ACHN (cell line): ENCODE measurements around the gene RIPOR2.
"Not testable (repeated sequence)": the region's sequence is repeated elsewhere in the genome, so short reads cannot be mapped to it uniquely, and the experiment has no call there.

ENCODE experiments used
- DNase-seq: peaks from one replicate; pipeline ENCODE4 v3.0.0-alpha.2; 2015
- in situ Hi-C: cut with HindIII; loops from 2 replicates; pipeline ENCODE4 v1.10.0; 2017; ENCODE audit warnings: low sequenced_read_pairs, low pct_ligation_motif_present, low pct_unique_long_range_greater_than_20kb

Gene RIPOR2

DNA sequence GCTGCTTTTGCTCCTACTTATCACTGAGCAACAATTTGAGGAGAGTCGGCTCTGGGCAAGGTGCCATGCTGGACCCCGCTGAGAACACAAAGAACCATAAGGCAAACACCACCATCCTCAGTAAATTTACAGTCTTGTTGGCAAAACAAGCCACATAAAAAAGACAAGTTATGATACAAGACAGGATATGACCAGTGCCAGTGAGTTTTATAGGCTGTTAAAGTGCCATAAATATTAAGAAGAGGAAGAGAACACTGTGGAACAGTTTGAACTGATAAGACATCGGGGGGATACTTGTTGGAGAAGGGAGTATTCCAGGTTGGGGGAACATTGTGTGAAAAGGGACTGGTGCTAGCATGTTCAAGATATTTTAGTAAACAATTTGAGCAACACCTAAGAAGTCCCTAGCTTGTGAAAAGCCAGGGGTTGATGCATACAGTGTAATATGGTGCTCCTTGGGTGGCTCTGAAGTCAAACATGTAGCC, 25.3 kb upstream of the RIPOR2 start:
- DNase-seq, result no peak
- in situ Hi-C loops, result no loop called here

DNA sequence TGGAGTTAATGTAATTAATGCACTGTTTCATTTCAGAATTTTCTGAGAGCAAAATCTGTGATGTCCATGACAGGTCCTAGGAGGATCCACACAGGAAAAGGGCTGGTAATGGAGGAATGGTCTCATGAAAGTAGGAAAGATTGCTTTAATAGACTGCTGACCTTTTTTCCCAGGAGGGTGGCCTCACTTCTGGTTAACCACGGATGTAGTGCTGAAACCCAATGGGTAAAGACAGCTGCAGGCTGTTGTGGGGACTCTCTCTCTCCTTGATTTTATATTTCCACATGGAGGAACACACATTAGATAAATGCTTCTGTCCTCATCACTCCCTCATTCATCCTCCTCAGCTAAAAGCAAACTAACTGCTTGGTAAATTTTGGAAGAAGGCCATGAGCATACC, 23.6 kb upstream of the RIPOR2 start:
- in situ Hi-C loops, result no loop called here
- DNase-seq, result no peak

DNA sequence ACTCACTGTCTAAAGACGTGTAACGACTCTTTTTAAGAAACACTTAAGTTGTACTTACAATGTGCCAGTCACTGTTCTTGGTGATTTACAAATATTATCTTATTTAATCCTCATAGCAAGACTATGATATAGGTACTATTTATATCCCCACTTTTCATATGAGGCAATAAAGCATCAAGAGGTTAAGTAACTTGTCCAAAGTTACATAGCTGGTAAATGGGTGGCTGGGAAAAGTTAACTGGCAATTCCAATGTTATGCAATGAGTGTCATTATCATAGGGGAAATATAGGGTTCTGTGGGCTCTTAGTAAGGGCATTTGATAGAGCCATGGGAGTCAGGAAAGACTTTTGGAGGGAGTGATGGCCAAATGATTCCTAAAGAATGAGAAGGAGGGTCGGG, 21.4 kb upstream of the RIPOR2 start:
- DNase-seq, result no peak
- in situ Hi-C loops, result no loop called here

DNA sequence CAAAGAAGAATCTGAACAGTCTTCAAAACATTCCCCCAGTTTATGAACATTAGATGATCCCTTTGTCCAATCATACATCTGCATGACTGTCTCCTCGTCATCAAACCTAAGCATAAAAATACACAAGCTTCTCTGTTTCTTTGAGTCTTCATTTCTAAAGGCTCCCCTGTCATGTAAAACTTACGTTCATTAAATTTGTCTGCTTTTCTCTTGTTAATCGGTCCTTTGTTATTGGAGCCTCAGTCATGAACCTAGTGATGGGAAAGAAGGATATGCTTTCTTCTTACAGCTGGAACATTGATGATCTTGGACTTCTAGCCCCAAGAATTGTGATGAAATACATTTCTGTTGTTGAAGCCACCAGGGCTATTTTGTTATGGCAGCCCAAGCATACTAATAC, 18.0 kb upstream of the RIPOR2 start:
- in situ Hi-C loops, result no loop called here
- no peak for DNase-seq

DNA sequence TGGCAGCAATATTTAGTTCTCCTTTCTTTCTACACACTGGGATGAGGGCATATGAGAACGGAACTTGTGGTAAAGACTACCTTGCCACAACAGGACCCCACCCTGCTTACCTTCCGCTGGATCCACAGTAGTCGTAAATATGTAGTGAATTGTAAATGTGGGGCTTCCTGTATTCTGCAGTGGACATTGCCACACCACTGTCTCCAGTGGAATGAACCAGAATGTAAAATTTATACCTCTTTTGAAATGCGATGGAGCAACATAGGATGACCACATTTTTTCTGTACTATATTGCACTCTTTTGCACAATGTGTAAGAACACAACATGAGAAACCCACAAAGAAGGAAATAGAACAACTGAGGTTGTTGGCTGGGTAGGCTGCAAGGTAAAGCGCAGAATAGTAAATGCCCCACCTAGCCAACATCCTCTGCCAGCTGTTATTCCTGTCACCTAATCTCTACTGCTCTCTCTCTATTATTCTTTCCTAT, 16.1 kb upstream of the RIPOR2 start:
- in situ Hi-C loops, result no loop called here
- no peak for DNase-seq

DNA sequence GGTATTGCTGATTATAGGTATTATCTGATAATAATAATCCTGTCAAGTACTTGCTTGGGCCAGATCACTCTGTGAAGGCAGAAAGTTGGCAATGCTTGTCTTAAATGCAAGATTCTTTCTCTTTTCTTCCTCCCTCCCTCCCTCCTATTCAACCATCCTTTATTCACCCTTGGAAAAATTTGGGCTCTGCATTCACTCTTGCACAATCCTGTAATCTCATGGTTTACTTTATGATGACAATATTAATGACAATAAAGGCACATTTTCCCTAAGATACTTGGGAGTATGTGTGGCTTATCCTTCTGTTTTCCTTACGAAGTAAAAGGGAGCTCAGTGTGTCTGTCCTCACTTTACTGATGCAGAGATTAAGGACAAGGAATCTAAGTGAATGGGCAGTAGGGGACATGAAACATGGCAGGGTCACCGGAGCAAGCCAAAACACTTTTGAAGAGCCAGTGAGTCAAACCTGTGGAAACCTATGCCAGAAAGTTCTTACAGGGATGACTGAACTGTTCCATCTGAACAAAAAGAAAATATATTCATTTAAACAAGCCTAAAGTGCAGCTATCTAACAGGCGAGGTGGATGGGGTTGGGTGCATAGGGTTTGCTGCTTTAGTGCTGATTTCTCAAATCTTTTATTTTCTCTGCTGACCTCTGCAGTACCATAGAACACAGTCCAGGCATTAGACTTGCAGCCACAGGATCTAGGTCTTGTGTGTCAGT, 14.6 kb upstream of the RIPOR2 start:
- in situ Hi-C loops, result no loop called here

DNA sequence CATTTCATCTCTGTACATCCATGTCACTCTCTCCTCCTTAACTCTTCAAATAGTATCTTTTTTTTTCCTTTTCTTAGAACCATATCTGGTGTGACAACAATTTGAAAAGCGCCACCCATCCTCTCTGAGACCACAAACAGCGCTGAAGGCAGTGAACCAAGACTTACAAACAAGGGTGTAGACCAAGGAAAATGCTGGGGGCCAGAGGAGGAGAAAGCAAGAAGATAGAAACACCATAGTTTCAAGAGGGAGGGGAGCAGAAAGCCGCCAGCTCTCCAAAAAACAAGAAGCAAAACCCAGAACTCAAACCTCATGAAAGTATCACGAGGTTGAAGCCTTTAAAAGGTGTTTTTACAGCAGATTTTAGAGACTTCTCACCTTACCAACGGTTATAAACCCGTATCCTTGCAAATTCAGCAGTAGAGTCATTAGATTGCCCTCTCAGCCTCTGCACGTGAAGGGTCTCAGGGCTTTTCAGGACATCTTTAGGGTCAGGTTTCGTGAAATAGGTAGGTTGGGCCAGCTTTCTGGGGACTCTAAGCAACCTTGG, 13.3 kb upstream of the RIPOR2 start:
- in situ Hi-C loops, result no loop called here
- DNase-seq, result no peak

More for the DNA sequence above, 14.6 kb upstream of the RIPOR2 start:
- DNase-seq, result no peak

DNA sequence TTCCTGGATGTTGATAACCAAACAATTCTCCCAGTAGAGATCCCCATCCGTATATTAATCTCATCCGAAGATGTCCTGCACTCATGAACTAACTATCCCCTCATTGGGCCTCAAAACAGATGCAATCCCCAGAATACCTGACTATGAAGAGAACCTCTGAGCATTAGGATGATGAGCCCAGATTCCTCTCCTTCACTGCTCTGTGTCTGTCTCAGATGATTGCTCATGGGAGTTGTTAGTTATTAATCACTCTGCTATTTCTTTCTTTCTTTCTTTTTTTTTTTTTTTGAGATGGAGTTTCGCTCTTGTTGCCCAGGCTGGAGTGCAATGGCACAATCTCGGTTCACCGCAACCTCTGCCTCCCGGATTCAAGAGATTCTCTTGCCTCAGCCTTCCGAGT, 12.5 kb upstream of the RIPOR2 start:
- in situ Hi-C loops, DNase-seq: not testable (repeated sequence)

DNA sequence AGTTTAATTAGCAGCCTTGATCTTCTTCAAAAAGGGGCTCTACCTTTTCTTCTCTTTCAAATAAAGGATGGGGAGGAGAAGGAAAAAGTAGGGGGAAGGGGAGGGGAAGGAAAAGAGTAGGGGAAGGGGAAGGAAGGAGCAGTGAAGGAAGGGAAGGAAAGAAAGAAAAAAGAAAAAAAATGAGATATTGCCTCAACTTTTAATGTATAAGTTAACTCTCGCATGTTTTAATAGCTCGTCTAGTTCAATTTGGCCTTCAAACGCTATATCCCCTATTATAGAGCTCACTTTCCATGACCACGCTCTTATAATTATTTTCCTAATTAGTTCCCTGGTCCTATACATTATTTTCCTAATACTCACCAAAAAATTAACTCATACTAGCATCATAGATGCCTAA, 11.9 kb upstream of the RIPOR2 start:
- in situ Hi-C loops, result no loop called here
- no peak for DNase-seq

DNA sequence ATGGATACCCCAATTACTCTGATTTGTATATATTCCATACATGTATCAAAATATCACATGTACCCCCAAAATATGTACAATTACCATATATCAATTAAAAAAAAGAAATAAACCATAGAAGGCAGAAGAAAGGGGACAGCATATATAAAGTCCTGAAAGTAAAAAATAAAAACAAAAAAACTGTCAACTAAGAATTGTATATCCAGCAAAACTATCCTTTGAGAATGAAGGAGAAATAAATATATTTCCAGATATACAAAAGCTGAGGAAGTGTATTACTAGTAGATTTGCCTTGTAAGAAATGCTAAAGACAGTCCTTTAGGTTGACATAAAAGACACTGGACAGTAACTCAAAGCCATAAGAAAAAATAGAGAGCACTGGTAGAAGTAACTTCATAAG, 9.3 kb upstream of the RIPOR2 start:
- no peak for DNase-seq
- in situ Hi-C loops, result no loop called here

DNA sequence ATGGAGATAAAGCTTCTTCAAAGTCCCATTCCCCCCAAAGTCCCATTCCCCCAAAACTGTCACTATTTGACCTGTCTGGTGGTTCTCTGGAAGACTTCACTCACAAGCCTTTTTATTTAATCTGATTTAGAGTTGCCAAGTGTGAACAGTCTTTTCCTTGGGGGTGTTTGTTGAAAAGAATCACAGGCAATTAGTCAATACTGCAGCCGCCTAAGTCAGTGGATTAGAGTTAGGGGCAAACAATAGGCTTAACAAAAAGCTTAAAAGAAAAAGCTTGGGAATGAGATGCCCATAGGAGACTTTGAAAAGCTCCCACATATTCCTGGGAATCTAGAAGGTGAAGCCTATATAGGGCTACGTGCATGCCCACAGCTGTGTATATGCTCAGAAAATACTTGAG, 8.0 kb upstream of the RIPOR2 start:
- in situ Hi-C loops, result no loop called here
- DNase-seq, result no peak

DNA sequence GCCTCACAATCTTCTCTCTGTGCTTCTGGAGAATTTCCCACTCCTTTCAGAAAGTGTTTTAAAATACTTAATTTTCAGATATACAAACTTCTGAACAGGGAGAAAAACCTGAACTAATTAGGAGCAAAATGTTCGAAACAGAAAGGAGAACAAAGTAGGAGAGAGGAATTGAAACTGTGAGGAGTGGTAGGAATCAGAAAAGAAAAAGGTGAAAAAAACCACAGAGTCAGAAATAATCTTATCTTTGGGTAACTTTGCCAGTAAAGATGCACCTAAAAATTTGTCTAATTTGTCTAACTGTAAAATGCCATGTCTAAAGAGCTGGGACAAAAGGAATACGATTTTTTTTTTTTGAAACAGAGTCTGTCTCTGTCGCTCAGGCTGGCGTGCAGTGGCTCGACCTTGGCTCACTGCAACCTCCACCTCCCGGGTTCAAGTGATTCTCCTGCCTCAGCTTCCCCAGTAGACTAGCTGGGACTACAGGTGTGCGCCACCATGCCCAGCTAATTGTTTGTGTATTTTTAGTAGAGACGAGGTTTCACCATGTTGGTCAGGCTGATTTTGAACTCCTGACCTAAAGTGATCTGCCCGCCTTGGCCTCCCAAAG, 4.7 kb upstream of the RIPOR2 start:
- DNase-seq, result no peak
- in situ Hi-C loops, result no loop called here

DNA sequence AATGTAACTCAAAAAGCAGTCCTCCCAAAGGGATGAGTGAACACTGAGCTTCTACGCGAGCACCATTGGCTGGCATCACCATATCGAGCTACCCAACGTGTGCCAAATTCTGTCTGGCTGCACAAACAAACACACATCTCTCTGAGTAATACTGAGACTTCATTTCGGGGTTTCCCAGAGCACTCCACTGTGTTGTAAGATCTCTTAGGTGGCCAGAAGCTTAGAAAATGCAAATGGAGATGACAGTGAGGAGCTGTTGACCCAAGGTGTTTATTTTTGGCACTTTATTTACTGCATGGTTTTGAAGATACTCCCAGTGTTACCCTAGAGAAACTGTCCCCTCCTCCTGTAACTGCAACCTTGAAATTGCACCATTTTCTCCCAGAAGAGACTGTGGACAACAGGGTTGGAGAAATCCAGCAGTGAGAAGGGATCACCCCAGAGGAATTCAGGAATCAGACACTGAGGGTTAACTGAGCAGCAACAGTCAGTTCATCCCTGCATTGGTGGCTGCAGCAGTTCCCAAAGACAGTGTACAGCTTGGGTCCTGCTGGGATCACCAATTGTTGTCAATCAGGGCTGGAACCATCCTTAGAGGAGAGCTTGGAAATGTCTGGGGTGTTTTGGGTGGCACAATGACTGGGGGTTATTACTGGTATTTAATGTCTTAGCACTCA, 1.0 kb upstream of the RIPOR2 start:
- in situ Hi-C loops, result no loop called here
- no peak for DNase-seq

DNA sequence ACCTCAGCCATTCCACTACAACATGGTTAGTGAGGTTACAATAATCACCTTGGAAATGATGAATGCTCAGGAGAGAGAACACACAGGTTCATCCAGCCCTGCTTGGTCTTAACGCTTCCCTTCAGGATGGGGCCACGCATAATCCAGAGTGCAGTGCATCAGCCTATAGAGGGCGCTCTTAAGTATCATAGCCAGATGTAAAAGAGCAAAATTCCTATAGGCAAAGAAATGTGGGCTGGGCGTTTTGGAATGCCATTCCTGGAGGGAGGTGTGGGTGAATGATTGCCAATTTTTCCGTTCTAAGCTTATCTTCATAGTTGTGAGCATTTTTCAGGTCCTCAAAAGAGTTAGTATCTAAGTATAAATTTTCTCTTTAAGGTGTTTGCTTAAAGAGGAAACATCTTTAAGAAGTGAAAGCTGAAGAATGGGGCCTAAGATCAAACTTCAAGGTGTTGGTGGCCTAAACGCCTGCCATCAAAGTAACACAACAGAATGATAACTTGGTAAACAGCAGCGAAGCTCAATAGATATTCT, 1.8 kb downstream of the RIPOR2 start:
- in situ Hi-C loops, result no loop called here
- peak; percentile 39 for DNase-seq

DNA sequence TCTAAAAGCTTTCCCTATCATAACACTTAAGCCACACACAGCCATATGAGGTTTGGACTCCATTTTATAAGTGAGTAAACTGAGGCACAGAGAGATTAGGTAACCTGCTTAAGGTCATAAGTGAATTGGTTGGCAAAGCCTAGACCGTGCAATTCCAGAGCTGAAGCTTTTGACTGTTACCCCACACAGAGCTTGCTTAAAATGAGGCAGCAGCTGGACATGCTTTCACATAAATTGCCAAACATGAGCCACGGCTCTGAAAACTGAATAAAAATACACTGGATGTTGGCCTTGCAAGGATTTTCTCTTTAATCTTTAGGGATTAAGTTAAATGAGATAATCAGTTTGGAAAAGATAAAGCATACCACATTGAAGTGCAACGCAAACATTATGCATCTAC, 2.5 kb downstream of the RIPOR2 start:
- DNase-seq, result no peak
- in situ Hi-C loops, result no loop called here

DNA sequence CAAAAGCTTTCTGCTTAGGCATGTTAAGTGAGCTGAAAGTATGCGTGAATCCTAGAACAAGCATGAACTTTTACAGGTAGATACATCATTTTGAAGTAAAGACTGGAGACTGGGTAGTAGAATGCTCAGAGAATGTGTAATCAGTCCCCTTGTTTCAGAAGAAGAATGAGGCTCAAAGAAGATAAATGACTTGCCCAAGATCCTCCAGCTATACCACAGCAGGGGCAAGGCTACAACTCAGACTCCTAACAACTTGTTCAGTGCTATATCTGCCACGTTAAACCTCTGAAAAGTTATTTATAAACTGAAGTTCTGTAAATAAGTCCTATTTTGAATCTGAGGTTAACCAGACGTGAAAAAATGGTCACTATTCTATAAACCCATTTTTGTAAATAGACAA, 2.9 kb downstream of the RIPOR2 start:
- DNase-seq, result no peak
- in situ Hi-C loops, result no loop called here

DNA sequence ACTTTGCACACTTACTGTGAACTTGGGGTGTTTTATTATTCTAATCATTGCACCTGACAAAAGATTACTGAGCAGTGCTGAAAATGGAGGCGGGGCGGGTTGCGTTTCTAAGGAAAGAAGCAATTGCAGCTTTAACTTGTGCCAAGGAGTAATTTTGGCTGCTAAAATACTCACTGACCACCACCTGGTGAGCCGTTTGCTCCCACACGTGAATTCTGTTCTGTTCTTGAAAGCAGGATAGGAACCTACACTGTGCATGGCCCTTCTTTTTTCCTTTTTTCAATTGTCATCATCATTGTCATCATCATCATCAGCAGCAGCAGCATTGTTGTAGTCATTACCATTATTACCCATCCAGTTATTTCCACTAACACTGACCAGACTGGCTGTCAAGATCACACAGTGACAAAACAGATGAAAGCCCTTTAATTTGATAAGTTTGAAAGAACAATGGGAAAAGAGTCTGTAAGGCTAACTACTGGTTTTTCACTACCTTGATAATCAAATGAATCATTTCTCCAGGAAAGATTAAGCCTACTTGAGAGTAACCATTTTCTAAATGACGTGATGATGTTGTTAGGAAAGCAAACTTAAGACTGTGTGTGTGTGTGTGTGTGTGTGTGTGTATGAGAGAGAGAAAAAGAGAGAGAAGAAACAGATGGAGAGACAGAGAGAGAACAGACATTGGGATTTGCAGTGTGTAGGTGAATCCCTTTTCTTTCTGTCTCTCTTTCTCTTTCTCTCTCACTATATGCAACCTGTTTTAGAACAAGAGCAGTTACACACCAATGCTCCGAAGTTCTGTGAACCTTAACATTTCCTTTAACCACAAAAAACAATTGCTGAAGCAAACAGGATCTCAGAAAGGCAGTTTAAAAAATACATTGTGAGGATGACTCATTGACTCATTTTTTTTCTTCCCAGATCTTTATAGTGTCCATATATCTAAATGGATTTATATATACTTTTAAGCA, 3.8 kb downstream of the RIPOR2 start:
- in situ Hi-C loops, result no loop called here
- DNase-seq, result peak; percentile 50

DNA sequence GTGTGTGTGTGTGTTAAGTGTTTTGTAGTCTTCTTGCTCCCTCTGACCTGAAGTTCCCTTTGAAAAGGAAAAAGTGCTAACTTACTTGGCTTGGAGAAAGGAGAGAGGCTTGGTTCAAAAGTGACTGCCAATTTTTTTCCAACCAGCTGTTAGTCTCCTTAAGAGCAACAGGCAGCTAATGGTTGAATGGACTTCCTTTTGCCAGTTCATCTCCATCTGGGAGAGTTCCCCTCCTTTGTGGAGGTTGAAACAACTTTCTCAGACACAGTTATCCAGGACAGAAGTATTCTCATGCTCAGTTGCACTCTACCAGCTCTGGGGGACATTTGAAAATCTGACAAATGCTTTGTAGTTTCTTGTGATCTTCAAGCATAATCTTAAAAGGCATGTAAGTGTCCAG, 4.5 kb downstream of the RIPOR2 start:
- in situ Hi-C loops, result no loop called here
- DNase-seq, result no peak
